ENCODE results near the gene CNR1. TPM values are rescaled to one million over a fixed set of nuclear protein-coding genes. Genes with fewer than 3 reads are reported as not detected.

Gene CNR1
- total RNA-seq, 1 experiment from 2014 or later, result 0.13 TPM

DNA sequence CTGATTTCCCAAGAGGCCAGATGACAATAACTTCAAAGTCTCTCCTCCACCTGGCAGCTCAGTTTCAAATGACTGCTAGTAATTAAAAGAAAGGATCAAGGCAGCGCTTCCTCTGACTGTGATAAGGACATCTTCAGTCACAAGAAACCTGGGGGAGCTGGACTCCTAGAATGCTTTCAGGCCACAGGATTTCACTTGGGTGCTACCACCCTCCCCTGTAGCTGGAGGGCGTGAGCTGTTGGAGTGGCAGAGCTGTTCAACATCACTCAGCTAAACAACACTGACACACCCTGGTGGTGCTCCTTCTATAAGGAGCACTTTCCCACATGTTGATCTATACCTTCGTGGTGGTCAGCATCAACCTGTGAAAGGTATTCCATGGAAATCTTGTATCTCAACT is 2.2 kb upstream of the CNR1 start:
- Histone ChIP-seq H3K27ac (ENCODE audit: low read length) (no peak overlapping the region), H3K4me3 (ENCODE audit: low read depth in 2 of 2, low read length in 2 of 2) (no peak overlapping the region), H3K36me3 (ENCODE audit: control insufficient read depth, insufficient read depth, low read length) (no peaks in the 10 kb centered on the region), H3K9me3 (ENCODE audit: control insufficient read depth, insufficient read depth, low read depth, low read length) (no peaks in the 10 kb centered on the region), H3K4me1 (ENCODE audit: control insufficient read depth, insufficient read depth, low read length) (no peaks in the 10 kb centered on the region), H3K27me3 (ENCODE audit: control insufficient read depth, insufficient read depth, low read length) (peaks cover 20% of the 10 kb centered on the region)
- DNase-seq (ENCODE audit: low read depth, low spot score) (no peak), ATAC-seq (no peak)
- ChIA-PET POLR2A (no interaction called here), CTCF (interaction anchor here (0.6 kb wide), 1 partner anchor 1224 kb away, joined by 6 read pairs; no protein-coding TSS in a partner anchor)
- TF ChIP-seq POLR2AphosphoS5 (IDR thresholded peaks at IDR 0.05; ENCODE audit: low read depth, low read length) (no peak), SIN3A (IDR thresholded peaks at IDR 0.05; ENCODE audit: borderline replicate concordance, insufficient read depth, low read depth, low read length) (no peak), TCF7L2 (IDR thresholded peaks at IDR 0.05; ENCODE audit: low read depth, low read length) (no peak)
- TF ChIP-seq, protein P1, sequence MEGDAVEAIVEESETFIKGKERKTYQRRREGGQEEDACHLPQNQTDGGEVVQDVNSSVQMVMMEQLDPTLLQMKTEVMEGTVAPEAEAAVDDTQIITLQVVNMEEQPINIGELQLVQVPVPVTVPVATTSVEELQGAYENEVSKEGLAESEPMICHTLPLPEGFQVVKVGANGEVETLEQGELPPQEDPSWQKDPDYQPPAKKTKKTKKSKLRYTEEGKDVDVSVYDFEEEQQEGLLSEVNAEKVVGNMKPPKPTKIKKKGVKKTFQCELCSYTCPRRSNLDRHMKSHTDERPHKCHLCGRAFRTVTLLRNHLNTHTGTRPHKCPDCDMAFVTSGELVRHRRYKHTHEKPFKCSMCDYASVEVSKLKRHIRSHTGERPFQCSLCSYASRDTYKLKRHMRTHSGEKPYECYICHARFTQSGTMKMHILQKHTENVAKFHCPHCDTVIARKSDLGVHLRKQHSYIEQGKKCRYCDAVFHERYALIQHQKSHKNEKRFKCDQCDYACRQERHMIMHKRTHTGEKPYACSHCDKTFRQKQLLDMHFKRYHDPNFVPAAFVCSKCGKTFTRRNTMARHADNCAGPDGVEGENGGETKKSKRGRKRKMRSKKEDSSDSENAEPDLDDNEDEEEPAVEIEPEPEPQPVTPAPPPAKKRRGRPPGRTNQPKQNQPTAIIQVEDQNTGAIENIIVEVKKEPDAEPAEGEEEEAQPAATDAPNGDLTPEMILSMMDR (IDR thresholded peaks at IDR 0.05), result no peak
- TF ChIP-seq, protein P2, sequence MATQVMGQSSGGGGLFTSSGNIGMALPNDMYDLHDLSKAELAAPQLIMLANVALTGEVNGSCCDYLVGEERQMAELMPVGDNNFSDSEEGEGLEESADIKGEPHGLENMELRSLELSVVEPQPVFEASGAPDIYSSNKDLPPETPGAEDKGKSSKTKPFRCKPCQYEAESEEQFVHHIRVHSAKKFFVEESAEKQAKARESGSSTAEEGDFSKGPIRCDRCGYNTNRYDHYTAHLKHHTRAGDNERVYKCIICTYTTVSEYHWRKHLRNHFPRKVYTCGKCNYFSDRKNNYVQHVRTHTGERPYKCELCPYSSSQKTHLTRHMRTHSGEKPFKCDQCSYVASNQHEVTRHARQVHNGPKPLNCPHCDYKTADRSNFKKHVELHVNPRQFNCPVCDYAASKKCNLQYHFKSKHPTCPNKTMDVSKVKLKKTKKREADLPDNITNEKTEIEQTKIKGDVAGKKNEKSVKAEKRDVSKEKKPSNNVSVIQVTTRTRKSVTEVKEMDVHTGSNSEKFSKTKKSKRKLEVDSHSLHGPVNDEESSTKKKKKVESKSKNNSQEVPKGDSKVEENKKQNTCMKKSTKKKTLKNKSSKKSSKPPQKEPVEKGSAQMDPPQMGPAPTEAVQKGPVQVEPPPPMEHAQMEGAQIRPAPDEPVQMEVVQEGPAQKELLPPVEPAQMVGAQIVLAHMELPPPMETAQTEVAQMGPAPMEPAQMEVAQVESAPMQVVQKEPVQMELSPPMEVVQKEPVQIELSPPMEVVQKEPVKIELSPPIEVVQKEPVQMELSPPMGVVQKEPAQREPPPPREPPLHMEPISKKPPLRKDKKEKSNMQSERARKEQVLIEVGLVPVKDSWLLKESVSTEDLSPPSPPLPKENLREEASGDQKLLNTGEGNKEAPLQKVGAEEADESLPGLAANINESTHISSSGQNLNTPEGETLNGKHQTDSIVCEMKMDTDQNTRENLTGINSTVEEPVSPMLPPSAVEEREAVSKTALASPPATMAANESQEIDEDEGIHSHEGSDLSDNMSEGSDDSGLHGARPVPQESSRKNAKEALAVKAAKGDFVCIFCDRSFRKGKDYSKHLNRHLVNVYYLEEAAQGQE (IDR thresholded peaks at IDR 0.05; ENCODE audit: insufficient read depth in 1 of 2, low read depth in 2 of 2, low read length in 1 of 2), result no peak
- intact Hi-C loops (cut with micrococcal nuclease; ENCODE audit: unreplicated experiment) (no loop called here), in situ Hi-C loops (cut with HindIII; ENCODE audit: low pct_unique_long_range_greater_than_20kb, low sequenced_read_pairs) (no loop called here)
- BruUV-seq (replicated peaks), result no TSS peak

DNA sequence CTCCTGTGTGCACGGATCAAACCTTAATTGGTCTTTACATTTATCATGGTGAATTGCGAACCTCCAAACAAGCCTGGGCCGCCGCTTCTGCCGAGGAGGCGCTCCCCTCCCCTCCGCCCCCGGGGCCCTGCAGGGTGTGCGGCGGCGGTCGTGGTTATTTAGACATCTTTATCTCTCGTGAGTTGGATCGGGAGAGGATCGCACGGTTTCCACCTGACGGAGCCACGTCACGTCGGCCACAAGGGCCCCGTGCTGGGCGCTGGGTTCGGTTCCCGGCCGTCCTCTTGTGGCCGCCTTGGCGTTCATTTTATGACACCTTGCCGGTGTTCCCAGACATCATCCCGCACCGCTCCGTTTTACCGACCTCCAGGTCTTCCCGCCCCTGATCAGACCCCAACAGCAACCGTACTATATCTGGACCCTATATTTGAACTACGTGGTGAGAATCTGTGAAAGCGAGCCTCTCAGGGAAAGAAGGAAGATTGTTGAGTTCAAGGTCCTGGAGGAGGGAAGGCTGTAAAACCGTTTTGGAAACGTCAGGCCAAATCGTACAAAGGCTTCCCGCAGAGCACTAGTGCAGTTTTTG is 1.3 kb upstream of the CNR1 start:
- no peaks in the 10 kb centered on the region for H3K4me1 ChIP-seq (ENCODE audit: control insufficient read depth, insufficient read depth, low read length)
- no TSS peak for BruUV-seq (replicated peaks)
- no peaks in the 10 kb centered on the region for H3K9me3 ChIP-seq (ENCODE audit: control insufficient read depth, insufficient read depth, low read depth, low read length)
- in situ Hi-C loops (cut with HindIII; ENCODE audit: low pct_unique_long_range_greater_than_20kb, low sequenced_read_pairs) (no loop called here), intact Hi-C loops (cut with micrococcal nuclease; ENCODE audit: unreplicated experiment) (no loop called here)
- no peak overlapping the region for H3K27ac ChIP-seq (ENCODE audit: low read length)
- H3K4me3 ChIP-seq (ENCODE audit: low read depth in 2 of 2, low read length in 2 of 2), result no peak overlapping the region
- peaks cover 23% of the 10 kb centered on the region for H3K27me3 ChIP-seq (ENCODE audit: control insufficient read depth, insufficient read depth, low read length)
- CTCF ChIA-PET, result no interaction called here
- DNase-seq (ENCODE audit: low read depth, low spot score) (no peak), ATAC-seq (no peak)
- TF ChIP-seq TCF7L2 (IDR thresholded peaks at IDR 0.05; ENCODE audit: low read depth, low read length) (no peak), SIN3A (IDR thresholded peaks at IDR 0.05; ENCODE audit: borderline replicate concordance, insufficient read depth, low read depth, low read length) (no peak), POLR2AphosphoS5 (IDR thresholded peaks at IDR 0.05; ENCODE audit: low read depth, low read length) (no peak)
- TF ChIP-seq, protein P1 (IDR thresholded peaks at IDR 0.05), result no peak
- TF ChIP-seq, protein P2 (IDR thresholded peaks at IDR 0.05; ENCODE audit: insufficient read depth in 1 of 2, low read depth in 2 of 2, low read length in 1 of 2), result no peak
- POLR2A ChIA-PET, result no interaction called here
- H3K36me3 ChIP-seq (ENCODE audit: control insufficient read depth, insufficient read depth, low read length), result no peaks in the 10 kb centered on the region
